Tibial nerve (tissue), 4 donors: ENCODE results near the gene GUCY1A1.

Source experiments
- EP300 ChIP-seq, 2 donors: sonication (generic); formaldehyde crosslinking; IDR thresholded peaks; one replicate each; pipeline ENCODE4 v1.6.1; 2017; ENCODE audit warnings: antibody characterized with exemption in 2 of 2, mild to moderate bottlenecking in 1 of 2
- POLR2A ChIP-seq, 2 donors: fragments of 450-650 bp; IDR thresholded peaks; one replicate each; pipeline ENCODE4 v1.6.1; 2017; ENCODE audit warnings: antibody characterized with exemption in 2 of 2, mild to moderate bottlenecking in 2 of 2, moderate library complexity in 2 of 2
- TF ChIP-seq, protein P1 (sequence below), 5 experiments: fragments of 200-600 bp in 3 of 5; fragments of 450-650 bp in 2 of 5; sonication (generic) in 3 of 5; IDR thresholded peaks; one replicate each; pipeline ENCODE4 v1.5.1; 2016 to 2019; ENCODE audit warnings: antibody characterized with exemption in 5 of 5, mild to moderate bottlenecking in 3 of 5, moderate library complexity in 2 of 5

DNA sequence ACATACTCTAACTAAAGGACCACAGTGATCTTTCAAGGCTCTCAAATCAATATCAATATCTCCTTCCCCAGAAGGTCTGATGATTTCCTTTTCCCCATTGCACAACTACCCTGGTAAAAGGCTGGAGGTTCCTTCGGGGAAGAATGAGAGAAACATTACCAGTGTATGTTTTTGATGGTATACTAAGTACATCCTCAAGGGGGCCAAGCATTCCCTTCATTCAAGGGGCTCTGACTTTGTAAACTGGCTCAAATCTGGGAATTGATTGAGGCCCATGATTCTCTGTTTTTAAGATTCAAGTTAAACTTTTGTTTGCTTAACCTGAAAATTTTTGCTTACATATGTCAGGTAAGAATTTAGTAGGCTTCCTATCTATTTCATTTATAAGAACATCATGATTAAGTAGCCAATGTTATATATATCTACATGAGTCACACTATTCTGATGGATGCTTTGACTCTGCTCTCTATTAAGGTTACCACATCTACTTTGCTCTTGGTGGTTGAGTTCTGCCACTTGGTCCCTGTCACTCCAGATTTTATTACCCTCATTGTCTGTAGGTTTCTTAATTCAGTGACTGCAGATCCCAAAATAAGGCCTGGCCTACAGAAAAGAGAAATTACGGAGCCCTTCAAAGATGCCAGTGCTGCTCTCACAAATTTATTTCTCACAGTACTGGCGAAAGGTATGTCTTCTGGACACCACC, 75.8 kb downstream of the GUCY1A1 start:
- TF ChIP-seq POLR2A (IDR thresholded peaks at IDR 0.05) (no peak), EP300 (IDR thresholded peaks at IDR 0.05) (no peak)
- TF ChIP-seq, protein P1, sequence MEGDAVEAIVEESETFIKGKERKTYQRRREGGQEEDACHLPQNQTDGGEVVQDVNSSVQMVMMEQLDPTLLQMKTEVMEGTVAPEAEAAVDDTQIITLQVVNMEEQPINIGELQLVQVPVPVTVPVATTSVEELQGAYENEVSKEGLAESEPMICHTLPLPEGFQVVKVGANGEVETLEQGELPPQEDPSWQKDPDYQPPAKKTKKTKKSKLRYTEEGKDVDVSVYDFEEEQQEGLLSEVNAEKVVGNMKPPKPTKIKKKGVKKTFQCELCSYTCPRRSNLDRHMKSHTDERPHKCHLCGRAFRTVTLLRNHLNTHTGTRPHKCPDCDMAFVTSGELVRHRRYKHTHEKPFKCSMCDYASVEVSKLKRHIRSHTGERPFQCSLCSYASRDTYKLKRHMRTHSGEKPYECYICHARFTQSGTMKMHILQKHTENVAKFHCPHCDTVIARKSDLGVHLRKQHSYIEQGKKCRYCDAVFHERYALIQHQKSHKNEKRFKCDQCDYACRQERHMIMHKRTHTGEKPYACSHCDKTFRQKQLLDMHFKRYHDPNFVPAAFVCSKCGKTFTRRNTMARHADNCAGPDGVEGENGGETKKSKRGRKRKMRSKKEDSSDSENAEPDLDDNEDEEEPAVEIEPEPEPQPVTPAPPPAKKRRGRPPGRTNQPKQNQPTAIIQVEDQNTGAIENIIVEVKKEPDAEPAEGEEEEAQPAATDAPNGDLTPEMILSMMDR (IDR thresholded peaks at IDR 0.05): no peak
